ENCODE measurements around the gene LIN28A.

The LIN28A gene

GRCh38 chr1:26409191-26409807 is 1.3 kb upstream of the LIN28A start:
- no peak overlapping the region for H3K9ac ChIP-seq (ENCODE audit: low read depth, low read length)
- H2AFZ ChIP-seq (ENCODE audit: low read depth, low read length) = no peak overlapping the region
- TF ChIP-seq EZH2 (IDR thresholded peaks at IDR 0.05; ENCODE audit: borderline replicate concordance, low read depth, low read length, severe bottlenecking) (no peak), CTCF (IDR thresholded peaks at IDR 0.05; ENCODE audit: borderline replicate concordance, extremely low read depth, low read length, poor library complexity, severe bottlenecking) (no peak)
- no peaks in the 10 kb centered on the region for H3K4me1 ChIP-seq (ENCODE audit: insufficient read depth, low read length)
- peaks cover 4% of the 10 kb centered on the region for H3K27me3 ChIP-seq (ENCODE audit: insufficient read depth, low read length, poor library complexity)
- no peaks in the 10 kb centered on the region for H3K9me3 ChIP-seq (ENCODE audit: insufficient read depth, low read length, severe bottlenecking)
- H4K20me1 ChIP-seq (ENCODE audit: insufficient read depth, low read length) = peaks cover 9% of the 10 kb centered on the region; the same call in 1 of the 2 replicates
- H3K4me2 ChIP-seq (ENCODE audit: insufficient read depth, low read length) = no peak overlapping the region
- DNase-seq (no peak), ATAC-seq (ENCODE audit: insufficient read depth, low read depth) (no peak)
- H3K79me2 ChIP-seq (ENCODE audit: insufficient read depth, low read length) = no peaks in the 10 kb centered on the region
- H3K4me3 ChIP-seq (ENCODE audit: low read depth in 1 of 2, low read length in 2 of 2) = no peak overlapping the region
- H3K36me3 ChIP-seq (ENCODE audit: insufficient read depth, low read length) = no peaks in the 10 kb centered on the region
- H3K27ac ChIP-seq (ENCODE audit: low read length) = no peak overlapping the region

- Histone ChIP-seq H3K4me1 (ENCODE audit: insufficient read depth, low read length) (no peaks in the 10 kb centered on the region), H3K36me3 (ENCODE audit: insufficient read depth, low read length) (no peaks in the 10 kb centered on the region), H3K79me2 (ENCODE audit: insufficient read depth, low read length) (no peaks in the 10 kb centered on the region), H3K9me3 (ENCODE audit: insufficient read depth, low read length, severe bottlenecking) (no peaks in the 10 kb centered on the region), H3K4me2 (ENCODE audit: insufficient read depth, low read length) (no peak overlapping the region), H3K4me3 (ENCODE audit: low read depth in 1 of 2, low read length in 2 of 2) (no peak overlapping the region), H3K9ac (ENCODE audit: low read depth, low read length) (no peak overlapping the region), H3K27ac (ENCODE audit: low read length) (no peak overlapping the region), H2AFZ (ENCODE audit: low read depth, low read length) (no peak overlapping the region), H4K20me1 (ENCODE audit: insufficient read depth, low read length) (peaks cover 9% of the 10 kb centered on the region; the same call in 1 of the 2 replicates), H3K27me3 (ENCODE audit: insufficient read depth, low read length, poor library complexity) (peaks cover 4% of the 10 kb centered on the region)
- ATAC-seq (ENCODE audit: insufficient read depth, low read depth) (no peak), DNase-seq (no peak)
- TF ChIP-seq CTCF (IDR thresholded peaks at IDR 0.05; ENCODE audit: borderline replicate concordance, extremely low read depth, low read length, poor library complexity, severe bottlenecking) (no peak), EZH2 (IDR thresholded peaks at IDR 0.05; ENCODE audit: borderline replicate concordance, low read depth, low read length, severe bottlenecking) (no peak)
Observed at GRCh38 chr1:26411624-26412074, 1.0 kb downstream of the LIN28A start.

- peaks cover 4% of the 10 kb centered on the region for H3K27me3 ChIP-seq (ENCODE audit: insufficient read depth, low read length, poor library complexity)
Observed at GRCh38 chr1:26412180-26412840, 1.7 kb downstream of the LIN28A start.

More at GRCh38 chr1:26412180-26412840, 1.7 kb downstream of the LIN28A start:
- no peaks in the 10 kb centered on the region for H3K79me2 ChIP-seq (ENCODE audit: insufficient read depth, low read length)
- no peak overlapping the region for H3K9ac ChIP-seq (ENCODE audit: low read depth, low read length)
- no peak overlapping the region for H3K4me2 ChIP-seq (ENCODE audit: insufficient read depth, low read length)
- ATAC-seq (ENCODE audit: insufficient read depth, low read depth) = no peak
- no peak overlapping the region for H2AFZ ChIP-seq (ENCODE audit: low read depth, low read length)
- TF ChIP-seq CTCF (IDR thresholded peaks at IDR 0.05; ENCODE audit: borderline replicate concordance, extremely low read depth, low read length, poor library complexity, severe bottlenecking) (no peak), EZH2 (IDR thresholded peaks at IDR 0.05; ENCODE audit: borderline replicate concordance, low read depth, low read length, severe bottlenecking) (no peak)
- H3K4me3 ChIP-seq (ENCODE audit: low read depth in 1 of 2, low read length in 2 of 2) = no peak overlapping the region
- no peaks in the 10 kb centered on the region for H3K9me3 ChIP-seq (ENCODE audit: insufficient read depth, low read length, severe bottlenecking)
- no peak for DNase-seq
- H3K27ac ChIP-seq (ENCODE audit: low read length) = no peak overlapping the region
- no peaks in the 10 kb centered on the region for H3K36me3 ChIP-seq (ENCODE audit: insufficient read depth, low read length)
- H3K4me1 ChIP-seq (ENCODE audit: insufficient read depth, low read length) = no peaks in the 10 kb centered on the region
- peaks cover 9% of the 10 kb centered on the region; the same call in 1 of the 2 replicates for H4K20me1 ChIP-seq (ENCODE audit: insufficient read depth, low read length)
